Activated B cell treated with CpG ODN at 0.5 μM for 24 hours (primary cell): Measurements from ENCODE around the gene PAPPA. TPM values are rescaled to one million over a fixed set of nuclear protein-coding genes. Genes with fewer than 3 reads are reported as not detected.

ENCODE experiments used
- ATAC-seq: fragments of 200-7000 bp; cut with Tn5 transposase; one replicate; pipeline ENCODE4 v1.10.0; 2021; ENCODE audit warnings: low read depth, mild to moderate bottlenecking, moderate library complexity
- CTCF ChIA-PET: fragments of 350-600 bp; sonication (Branson Sonifier 250); formaldehyde crosslinking; loops from one replicate; lab custom pipeline; 2021; ENCODE audit warnings: antibody characterized with exemption; lab: Charles Lee
- POLR2A ChIA-PET: fragments of 350-600 bp; sonication (Branson Sonifier 250); formaldehyde crosslinking; loops from one replicate; lab custom pipeline; 2021; ENCODE audit warnings: antibody characterized with exemption; lab: Charles Lee
- DNase-seq: peaks from one replicate; pipeline ENCODE4 v3.0.0; 2022
- H3K27ac Mint-ChIP-seq: one replicate; pipeline ENCODE4 v1.8.0; 2020; ENCODE audit warnings: mixed read lengths
- H3K27me3 Mint-ChIP-seq: one replicate; pipeline ENCODE4 v1.8.0; 2021; ENCODE audit warnings: mixed read lengths
- H3K36me3 Mint-ChIP-seq: one replicate; pipeline ENCODE4 v1.8.0; 2021; ENCODE audit warnings: low read depth, mixed read lengths
- H3K4me1 Mint-ChIP-seq: one replicate; pipeline ENCODE4 v1.8.0; 2021; ENCODE audit warnings: mixed read lengths
- H3K4me3 Mint-ChIP-seq: one replicate; pipeline ENCODE4 v1.8.0; 2020; ENCODE audit warnings: mild to moderate bottlenecking, mixed read lengths
- H3K9me3 Mint-ChIP-seq: one replicate; pipeline ENCODE4 v1.8.0; 2020; ENCODE audit warnings: mixed read lengths
- CTCF ChIP-seq: fragments of 200-600 bp; IDR thresholded peaks from one replicate; pipeline ENCODE4 v1.8.0; 2022; ENCODE audit warnings: antibody characterized with exemption, mild to moderate bottlenecking
- intact Hi-C: fragments of 100-400 bp; cut with micrococcal nuclease; formaldehyde crosslinking; loops from one replicate; pipeline ENCODE4 v1.15.1; 2024
- total RNA-seq: library from RNA; stranded (reverse); gene quantifications from 2 replicates; pipeline ENCODE4 v1.2.3, GENCODE V29; 2022

Gene PAPPA
- total RNA-seq, 1 donor from 2014 or later: not detected

- DNase-seq (no peak), ATAC-seq (no peak)
- Mint-ChIP-seq H3K9me3 (no peaks in the 10 kb centered on the region), H3K4me1 (no peaks in the 10 kb centered on the region), H3K27me3 (no peaks in the 10 kb centered on the region), H3K27ac (no peak overlapping the region), H3K36me3 (peaks cover 7% of the 10 kb centered on the region), H3K4me3 (no peak overlapping the region)
- ChIA-PET CTCF (no interaction called here), POLR2A (no interaction called here)
- TF ChIP-seq CTCF: no peak
- intact Hi-C loops: no loop called here
Measured at GRCh38 chr9:116436121-116436520, 282.5 kb downstream of the PAPPA start.

- DNase-seq (no peak), ATAC-seq (no peak)
- Mint-ChIP-seq H3K36me3 (peaks cover 10% of the 10 kb centered on the region), H3K27ac (no peak overlapping the region), H3K4me1 (no peaks in the 10 kb centered on the region), H3K27me3 (no peaks in the 10 kb centered on the region), H3K4me3 (no peak overlapping the region), H3K9me3 (no peaks in the 10 kb centered on the region)
- TF ChIP-seq CTCF: no peak
- ChIA-PET POLR2A (no interaction called here), CTCF (no interaction called here)
- intact Hi-C loops: no loop called here
Measured at GRCh38 chr9:116437411-116438370, 284.1 kb downstream of the PAPPA start.

GRCh38 chr9:116442528-116442927, 288.9 kb downstream of the PAPPA start:
- DNase-seq (no peak), ATAC-seq (no peak)
- intact Hi-C loops: no loop called here
- Mint-ChIP-seq H3K27ac (no peak overlapping the region), H3K9me3 (no peaks in the 10 kb centered on the region), H3K27me3 (no peaks in the 10 kb centered on the region), H3K4me1 (no peaks in the 10 kb centered on the region), H3K36me3 (peaks cover 10% of the 10 kb centered on the region), H3K4me3 (no peak overlapping the region)
- ChIA-PET POLR2A (no interaction called here), CTCF (no interaction called here)
- TF ChIP-seq CTCF: no peak

- ChIA-PET POLR2A (no interaction called here), CTCF (no interaction called here)
- Mint-ChIP-seq H3K4me1 (no peaks in the 10 kb centered on the region), H3K36me3 (no peaks in the 10 kb centered on the region), H3K9me3 (no peaks in the 10 kb centered on the region), H3K27ac (no peak overlapping the region), H3K4me3 (no peak overlapping the region), H3K27me3 (no peaks in the 10 kb centered on the region)
- ATAC-seq (no peak), DNase-seq (no peak)
- TF ChIP-seq CTCF: no peak
- intact Hi-C loops: no loop called here
Measured at GRCh38 chr9:116447934-116448333, 294.3 kb downstream of the PAPPA start.

- CTCF ChIA-PET: no interaction called here
- no peak overlapping the region for H3K27ac Mint-ChIP-seq
- TF ChIP-seq CTCF: no peak
- no peaks in the 10 kb centered on the region for H3K27me3 Mint-ChIP-seq
- no peak overlapping the region for H3K4me3 Mint-ChIP-seq
- POLR2A ChIA-PET: no interaction called here
- no peaks in the 10 kb centered on the region for H3K9me3 Mint-ChIP-seq
- no peaks in the 10 kb centered on the region for H3K36me3 Mint-ChIP-seq
- no peaks in the 10 kb centered on the region for H3K4me1 Mint-ChIP-seq
- no peak for ATAC-seq
- intact Hi-C loops: no loop called here
- DNase-seq: no peak
Measured at GRCh38 chr9:116448431-116448830, 294.8 kb downstream of the PAPPA start.
